Naive thymus-derived CD4-positive, alpha-beta T cell (primary cell): Measurements from ENCODE around the gene CDKN1A. TPM values are rescaled to one million over a fixed set of nuclear protein-coding genes. Genes with fewer than 3 reads are reported as not detected.

Source experiments
- ATAC-seq: fragments of 150-1000 bp; cut with Tn5 transposase; 2 replicates; pipeline ENCODE4 v1.10.0; 2021; ENCODE audit warnings: mild to moderate bottlenecking, moderate library complexity
- CTCF ChIA-PET: fragments of 350-600 bp; sonication (Branson Sonifier 250); formaldehyde crosslinking; loops from one replicate; lab custom pipeline; 2021; ENCODE audit warnings: antibody characterized with exemption; lab: Charles Lee
- POLR2A ChIA-PET: fragments of 350-600 bp; sonication (Branson Sonifier 250); formaldehyde crosslinking; loops from one replicate; lab custom pipeline; 2021; ENCODE audit warnings: antibody characterized with exemption, inconsistent platforms; lab: Charles Lee
- DNase-seq, 9 donors: peaks; one replicate each; pipeline versions ENCODE4 v3.0.0 to v3.0.0-alpha.2; 2020 to 2022; ENCODE audit warnings: mixed read lengths in 1 of 9
- H3K27ac ChIP-seq: one replicate; pipeline ENCODE4 v1.7.0; 2013; ENCODE audit warnings: mild to moderate bottlenecking, low read depth, low read length, moderate library complexity
- H3K27me3 ChIP-seq, 2 donors: one replicate each; pipeline ENCODE4 v1.7.0; 2013; ENCODE audit warnings: low read length in 2 of 2, mild to moderate bottlenecking in 2 of 2, moderate library complexity in 2 of 2; ENCODE audit not compliant: control insufficient read depth in 2 of 2, insufficient read depth in 2 of 2
- H3K36me3 ChIP-seq, 3 experiments: 1 replicate in 2 of 3; 2 replicates in 1 of 3; pipeline ENCODE4 v1.7.0; 2013; ENCODE audit warnings: low read length in 3 of 3, mild to moderate bottlenecking in 3 of 3, moderate library complexity in 1 of 3; ENCODE audit not compliant: insufficient read depth in 3 of 3, control insufficient read depth in 2 of 3
- H3K4me1 ChIP-seq, 2 donors: one replicate each; pipeline ENCODE4 v1.7.0; 2013; ENCODE audit warnings: low read length in 2 of 2, mild to moderate bottlenecking in 2 of 2, moderate library complexity in 1 of 2; ENCODE audit not compliant: control insufficient read depth in 2 of 2, insufficient read depth in 2 of 2
- H3K4me3 ChIP-seq: 2 replicates; pipeline ENCODE4 v1.7.0; 2013; ENCODE audit warnings: mild to moderate bottlenecking, low read length
- H3K9me3 ChIP-seq, 3 experiments: 1 replicate in 2 of 3; 2 replicates in 1 of 3; pipeline ENCODE4 v1.7.0; 2013; ENCODE audit warnings: low read length in 3 of 3; ENCODE audit not compliant: control insufficient read depth in 2 of 3
- H3K27ac Mint-ChIP-seq, 9 donors: one replicate each; pipeline ENCODE4 v1.8.0; 2020 to 2022; ENCODE audit warnings: mixed read lengths in 9 of 9, mild to moderate bottlenecking in 8 of 9, moderate library complexity in 5 of 9, inconsistent platforms in 2 of 9
- H3K27me3 Mint-ChIP-seq, 5 donors: one replicate each; pipeline ENCODE4 v1.8.0; 2021 to 2022; ENCODE audit warnings: mixed read lengths in 5 of 5, mild to moderate bottlenecking in 1 of 5
- H3K36me3 Mint-ChIP-seq, 5 donors: one replicate each; pipeline ENCODE4 v1.8.0; 2020 to 2022; ENCODE audit warnings: mixed read lengths in 5 of 5, mild to moderate bottlenecking in 3 of 5, inconsistent platforms in 1 of 5
- H3K4me1 Mint-ChIP-seq, 7 donors: one replicate each; pipeline ENCODE4 v1.8.0; 2020 to 2022; ENCODE audit warnings: mixed read lengths in 7 of 7, mild to moderate bottlenecking in 3 of 7, inconsistent platforms in 1 of 7
- H3K4me3 Mint-ChIP-seq, 10 donors: one replicate each; pipeline ENCODE4 v1.8.0; 2020 to 2022; ENCODE audit warnings: mild to moderate bottlenecking in 10 of 10, mixed read lengths in 10 of 10, moderate library complexity in 6 of 10, inconsistent platforms in 2 of 10
- H3K9me3 Mint-ChIP-seq, 11 donors: one replicate each; pipeline ENCODE4 v1.8.0; 2020 to 2022; ENCODE audit warnings: mixed read lengths in 11 of 11, mild to moderate bottlenecking in 4 of 11, inconsistent platforms in 1 of 11, moderate library complexity in 1 of 11
- intact Hi-C, 2 donors: fragments of 100-400 bp; cut with micrococcal nuclease; formaldehyde crosslinking; loops; one replicate each; pipeline ENCODE4 v1.15.1; 2023
- polyA plus RNA-seq, 2 donors: library from polyadenylated mRNA; unstranded; fragments of 300-500 nt; fragmentation: Illumina TruSeq; gene quantifications; one replicate each; pipeline ENCODE4 v1.2.3, GENCODE V29; 2021
- total RNA-seq, 6 experiments: library from RNA in 5 of 6; stranded (reverse) in 5 of 6; gene quantifications; 1 replicate in 5 of 6; 2 replicates in 1 of 6; pipeline ENCODE4 v1.2.3 and lab custom pipeline; 2021 to 2026

Gene CDKN1A
- total and polyA plus RNA-seq, 7 experiments from 2014 or later = 0.08 to 156 (median 1.6) TPM

DNA sequence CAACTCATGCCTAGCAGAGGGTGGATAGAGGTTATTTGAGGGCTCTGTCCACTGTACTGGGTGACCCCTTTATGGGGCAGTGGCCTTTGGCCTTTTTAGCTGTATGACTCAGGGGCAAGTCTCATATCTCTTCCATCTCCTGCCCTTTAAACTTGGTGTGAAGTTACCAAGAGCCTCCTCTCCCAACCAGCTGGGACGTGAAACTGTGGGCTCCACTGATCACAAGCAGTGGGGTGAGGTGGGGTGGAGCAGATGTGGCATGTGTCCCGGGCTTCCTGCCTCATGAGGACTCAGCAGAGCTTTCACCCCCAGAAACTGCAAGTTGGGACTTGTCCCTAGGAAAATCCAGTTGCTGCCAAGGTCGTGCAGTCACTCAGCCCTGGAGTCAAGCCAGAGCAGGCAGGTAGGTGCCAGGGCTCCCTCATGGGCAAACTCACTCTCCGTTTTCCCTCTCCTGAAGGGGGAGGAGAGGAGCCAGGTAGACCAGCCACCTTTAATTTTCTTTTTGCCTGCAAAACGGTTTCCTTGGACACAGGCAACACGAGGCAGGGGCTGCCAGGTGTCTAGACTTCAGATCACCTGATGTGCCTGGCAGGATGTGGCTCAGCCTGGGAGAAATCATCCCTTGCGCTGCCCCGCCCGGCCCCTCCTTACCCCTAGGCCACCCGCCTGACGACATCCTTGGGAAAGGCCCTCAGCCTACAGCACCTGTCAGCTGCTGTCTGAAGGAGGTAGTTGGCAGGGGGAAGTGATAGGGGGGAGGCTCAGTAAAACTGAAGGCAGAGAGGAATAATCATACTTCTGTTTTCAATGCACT, 4.0 kb downstream of the CDKN1A start:
- ATAC-seq (peak; percentile 42), DNase-seq (peak; percentile 21 to 86 (median 55))
- H3K27me3 Mint-ChIP-seq = peaks cover 0 to 5% (median 0%) of the 10 kb centered on the region in 5 donors
- H3K4me3 ChIP-seq = no peak overlapping the region
- CTCF ChIA-PET = interaction anchor here (1.1 to 2.0 kb wide), 5 partner anchors 59 to 259 kb away, joined by 3 to 11 read pairs (median 3); partner anchors contain the start of gene C6orf89
- intact Hi-C loops = loop anchor here (5.0 kb wide), 3 partner anchors 45 to 560 kb away; partner anchors contain the start of gene STK38 (in 1 of the 2)
- no peaks in the 10 kb centered on the region for H3K9me3 ChIP-seq
- peak overlapping the region in 5 of 9 donors; percentile 32 to 92 (median 85) for H3K27ac Mint-ChIP-seq
- H3K4me3 Mint-ChIP-seq = peak overlapping the region in 4 of 10 donors; percentile 16 to 81 (median 46)
- H3K4me1 ChIP-seq = peaks cover 19 to 29% of the 10 kb centered on the region in 2 donors
- H3K36me3 ChIP-seq = no peaks in the 10 kb centered on the region
- POLR2A ChIA-PET = interaction anchor here (0.5 to 0.6 kb wide), 2 partner anchors 16 to 1241 kb away, joined by 3 read pairs; no protein-coding TSS in a partner anchor
- H3K4me1 Mint-ChIP-seq = peaks cover 16 to 52% (median 25%) of the 10 kb centered on the region in 7 donors
- peaks cover 0 to 46% (median 0%) of the 10 kb centered on the region in 5 donors for H3K36me3 Mint-ChIP-seq
- H3K9me3 Mint-ChIP-seq = peaks cover 0 to 6% (median 0%) of the 10 kb centered on the region in 11 donors
- H3K27me3 ChIP-seq = no peaks in the 10 kb centered on the region
- H3K27ac ChIP-seq = no peak overlapping the region

DNA sequence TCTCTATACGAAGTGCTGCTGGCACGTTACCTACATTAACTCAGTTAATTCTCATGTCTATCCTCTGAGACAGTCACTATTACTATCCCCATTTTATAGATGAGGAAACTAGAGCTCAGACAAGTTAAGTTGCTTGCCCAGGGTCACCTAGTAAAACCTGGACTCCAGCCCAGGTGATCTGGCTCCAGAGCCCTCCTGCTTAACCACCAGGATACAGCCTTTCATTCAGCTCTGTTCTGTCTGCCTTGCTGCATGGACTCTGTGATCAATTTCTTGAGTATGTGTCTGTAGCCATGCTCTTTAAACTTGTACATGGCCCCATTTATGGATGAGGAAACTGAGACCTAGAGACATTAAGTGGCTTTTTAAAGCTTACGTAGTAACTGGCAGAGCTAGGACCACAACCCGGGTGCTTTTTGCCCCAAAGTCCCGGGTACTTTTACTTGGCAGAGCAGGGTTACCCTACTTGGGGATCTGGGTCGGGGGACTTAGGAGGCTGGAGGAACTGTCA, 4.7 kb downstream of the CDKN1A start:
- peaks cover 19 to 25% of the 10 kb centered on the region in 2 donors for H3K4me1 ChIP-seq
- intact Hi-C loops = loop anchor here (5.0 kb wide), 3 partner anchors 44 to 561 kb away; partner anchors contain the start of gene STK38 (in 1 of the 2)
- no peaks in the 10 kb centered on the region for H3K9me3 ChIP-seq
- H3K4me3 Mint-ChIP-seq = peak overlapping the region in 2 of 10 donors; percentile 16 to 81
- no peak overlapping the region for H3K4me3 ChIP-seq
- peaks cover 0 to 5% (median 0%) of the 10 kb centered on the region in 5 donors for H3K27me3 Mint-ChIP-seq
- no peaks in the 10 kb centered on the region for H3K27me3 ChIP-seq
- POLR2A ChIA-PET = interaction anchor here (0.6 kb wide), 1 partner anchor 16 kb away, joined by 3 read pairs; no protein-coding TSS in a partner anchor
- CTCF ChIA-PET = interaction anchor here (2.0 kb wide), 1 partner anchor 59 kb away, joined by 11 read pairs; no protein-coding TSS in a partner anchor
- H3K27ac Mint-ChIP-seq = peak overlapping the region in 1 of 9 donors; percentile 92
- DNase-seq (no peak), ATAC-seq (no peak)
- H3K27ac ChIP-seq = no peak overlapping the region
- peaks cover 0 to 48% (median 0%) of the 10 kb centered on the region in 5 donors for H3K36me3 Mint-ChIP-seq
- H3K36me3 ChIP-seq = no peaks in the 10 kb centered on the region
- peaks cover 13 to 46% (median 18%) of the 10 kb centered on the region in 7 donors for H3K4me1 Mint-ChIP-seq
- H3K9me3 Mint-ChIP-seq = peaks cover 0 to 5% (median 0%) of the 10 kb centered on the region in 11 donors

DNA sequence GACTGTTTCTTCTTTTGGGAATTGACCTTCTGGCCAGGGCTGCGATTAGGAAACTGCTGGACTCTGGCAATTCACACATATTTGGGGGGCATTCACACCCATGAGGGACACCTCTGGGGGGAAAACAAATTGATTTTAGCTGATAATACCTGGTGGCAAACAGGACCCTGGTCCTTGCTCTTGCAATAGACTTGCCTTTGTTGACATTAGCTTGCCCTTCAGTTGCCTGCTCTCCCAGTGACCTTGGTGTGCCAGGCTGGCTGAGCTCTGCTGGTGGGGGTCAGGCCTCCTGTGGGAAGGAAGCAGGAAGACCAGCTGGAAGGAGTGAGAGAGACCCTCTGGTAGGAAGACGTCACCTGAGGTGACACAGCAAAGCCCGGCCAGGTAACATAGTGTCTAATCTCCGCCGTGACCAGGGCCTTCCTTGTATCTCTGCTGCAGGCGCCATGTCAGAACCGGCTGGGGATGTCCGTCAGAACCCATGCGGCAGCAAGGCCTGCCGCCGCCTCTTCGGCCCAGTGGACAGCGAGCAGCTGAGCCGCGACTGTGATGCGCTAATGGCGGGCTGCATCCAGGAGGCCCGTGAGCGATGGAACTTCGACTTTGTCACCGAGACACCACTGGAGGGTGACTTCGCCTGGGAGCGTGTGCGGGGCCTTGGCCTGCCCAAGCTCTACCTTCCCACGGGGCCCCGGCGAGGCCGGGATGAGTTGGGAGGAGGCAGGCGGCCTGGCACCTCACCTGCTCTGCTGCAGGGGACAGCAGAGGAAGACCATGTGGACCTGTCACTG, 5.3 kb downstream of the CDKN1A start:
- no peak for ATAC-seq

DNA sequence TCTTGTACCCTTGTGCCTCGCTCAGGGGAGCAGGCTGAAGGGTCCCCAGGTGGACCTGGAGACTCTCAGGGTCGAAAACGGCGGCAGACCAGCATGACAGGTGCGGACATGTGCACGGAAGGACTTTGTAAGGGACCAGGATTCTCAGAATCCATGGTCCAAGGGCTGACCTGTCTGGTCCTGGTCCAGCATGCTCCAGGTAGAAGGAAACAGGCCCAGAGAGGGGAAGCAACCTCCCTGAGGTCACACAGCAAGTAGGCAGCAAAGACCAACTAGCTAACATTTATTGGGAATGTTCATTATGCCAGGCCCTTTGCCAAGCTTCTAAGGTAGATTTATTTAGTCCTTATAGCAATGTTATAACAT, 5.9 kb downstream of the CDKN1A start:
- H3K36me3 Mint-ChIP-seq = peaks cover 0 to 44% (median 0%) of the 10 kb centered on the region in 5 donors
- peaks cover 0 to 5% (median 0%) of the 10 kb centered on the region in 11 donors for H3K9me3 Mint-ChIP-seq
- no peak overlapping the region for H3K4me3 Mint-ChIP-seq
- no peak overlapping the region for H3K27ac Mint-ChIP-seq
- H3K4me1 Mint-ChIP-seq = peaks cover 10 to 47% (median 13%) of the 10 kb centered on the region in 7 donors
- DNase-seq (no peak), ATAC-seq (no peak)
- H3K36me3 ChIP-seq = no peaks in the 10 kb centered on the region
- peaks cover 16 to 19% of the 10 kb centered on the region in 2 donors for H3K4me1 ChIP-seq
- no peak overlapping the region for H3K4me3 ChIP-seq
- POLR2A ChIA-PET = no interaction called here
- peaks cover 0 to 5% (median 0%) of the 10 kb centered on the region in 5 donors for H3K27me3 Mint-ChIP-seq
- no peak overlapping the region for H3K27ac ChIP-seq
- H3K9me3 ChIP-seq = no peaks in the 10 kb centered on the region
- CTCF ChIA-PET = no interaction called here
- intact Hi-C loops = loop anchor here (5.0 kb wide), 3 partner anchors 43 to 562 kb away; partner anchors contain the start of gene STK38 (in 1 of the 2)
- no peaks in the 10 kb centered on the region for H3K27me3 ChIP-seq

More for the DNA sequence above, 5.3 kb downstream of the CDKN1A start:
- ChIA-PET POLR2A (no interaction called here), CTCF (interaction anchor here (2.0 kb wide), 1 partner anchor 60 kb away, joined by 11 read pairs; no protein-coding TSS in a partner anchor)
- Histone ChIP-seq H3K27ac (no peak overlapping the region), H3K4me1 (peaks cover 19 to 22% of the 10 kb centered on the region in 2 donors), H3K9me3 (no peaks in the 10 kb centered on the region), H3K27me3 (no peaks in the 10 kb centered on the region), H3K4me3 (no peak overlapping the region), H3K36me3 (no peaks in the 10 kb centered on the region)
- intact Hi-C loops = loop anchor here (5.0 kb wide), 3 partner anchors 43 to 562 kb away; partner anchors contain the start of gene STK38 (in 1 of the 2)
- Mint-ChIP-seq H3K4me3 (peak overlapping the region in 1 of 10 donors; percentile 36), H3K4me1 (peaks cover 10 to 45% (median 13%) of the 10 kb centered on the region in 7 donors), H3K9me3 (peaks cover 0 to 5% (median 0%) of the 10 kb centered on the region in 11 donors), H3K27ac (peak overlapping the region in 2 of 9 donors; percentile 38 to 92), H3K27me3 (peaks cover 0 to 5% (median 0%) of the 10 kb centered on the region in 5 donors), H3K36me3 (peaks cover 0 to 44% (median 0%) of the 10 kb centered on the region in 5 donors)
- no peak for DNase-seq

DNA sequence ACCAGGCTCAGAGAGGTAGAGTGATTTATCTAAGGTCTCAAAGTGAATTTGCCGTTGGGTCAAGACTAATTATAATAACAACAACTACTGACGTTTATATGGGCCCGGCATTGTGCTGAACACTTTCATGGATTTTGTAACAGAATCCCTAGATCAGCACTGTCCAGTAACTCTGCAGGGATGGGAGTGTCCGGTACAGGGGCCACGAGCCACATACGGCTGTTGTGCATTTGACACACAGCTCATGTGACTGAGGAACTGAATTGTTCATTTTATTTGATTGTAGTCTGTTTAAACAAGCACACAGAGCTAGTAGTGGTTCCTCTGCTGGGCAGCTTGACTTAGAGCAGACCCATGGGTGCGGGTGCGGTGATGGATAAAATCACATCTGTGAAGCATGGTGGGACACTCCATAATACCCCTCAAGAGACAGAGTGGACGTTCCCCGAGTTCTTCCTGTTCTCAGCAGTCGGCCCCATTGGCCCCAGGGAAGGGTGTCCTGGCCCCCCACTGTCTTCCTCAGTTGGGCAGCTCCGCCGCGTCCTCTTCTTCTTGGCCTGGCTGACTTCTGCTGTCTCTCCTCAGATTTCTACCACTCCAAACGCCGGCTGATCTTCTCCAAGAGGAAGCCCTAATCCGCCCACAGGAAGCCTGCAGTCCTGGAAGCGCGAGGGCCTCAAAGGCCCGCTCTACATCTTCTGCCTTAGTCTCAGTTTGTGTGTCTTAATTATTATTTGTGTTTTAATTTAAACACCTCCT, 6.8 kb downstream of the CDKN1A start:
- no peak overlapping the region for H3K4me3 ChIP-seq
- no peak overlapping the region for H3K27ac ChIP-seq
- H3K4me1 ChIP-seq = peaks cover 15 to 19% of the 10 kb centered on the region in 2 donors
- CTCF ChIA-PET = interaction anchor here (0.9 kb wide), 1 partner anchor 100 kb away, joined by 3 read pairs; no protein-coding TSS in a partner anchor
- H3K27me3 ChIP-seq = no peaks in the 10 kb centered on the region
- no peaks in the 10 kb centered on the region for H3K36me3 ChIP-seq
- peaks cover 0 to 43% (median 0%) of the 10 kb centered on the region in 5 donors for H3K36me3 Mint-ChIP-seq
- POLR2A ChIA-PET = interaction anchor here (0.6 kb wide), 1 partner anchor 1706 kb away, joined by 3 read pairs; no protein-coding TSS in a partner anchor
- peak overlapping the region in 2 of 9 donors; percentile 29 to 30 for H3K27ac Mint-ChIP-seq
- H3K4me1 Mint-ChIP-seq = peaks cover 6 to 50% (median 12%) of the 10 kb centered on the region in 7 donors
- no peaks in the 10 kb centered on the region for H3K9me3 ChIP-seq
- ATAC-seq (no peak), DNase-seq (no peak)
- peaks cover 0 to 2% (median 0%) of the 10 kb centered on the region in 11 donors for H3K9me3 Mint-ChIP-seq
- no peak overlapping the region for H3K4me3 Mint-ChIP-seq
- peaks cover 0 to 5% (median 0%) of the 10 kb centered on the region in 5 donors for H3K27me3 Mint-ChIP-seq
- intact Hi-C loops = no loop called here
